SU-DHL-6 (cell line): ENCODE measurements around the gene MUC6.

ENCODE experiments used
- H2AFZ ChIP-seq: fragments of 200-600 bp; sonication (generic); 2 replicates; pipeline ENCODE4 v1.6.1; 2014; ENCODE audit warnings: low read depth, mild to moderate bottlenecking, moderate library complexity, mixed read lengths, antibody characterized with exemption, low read length; ENCODE audit not compliant: severe bottlenecking
- H3F3A ChIP-seq: fragments of 200-600 bp; shearing (Covaris generic); 2 replicates; pipeline ENCODE4 v1.6.0; 2016; ENCODE audit warnings: antibody characterized with exemption, mild to moderate bottlenecking; ENCODE audit not compliant: insufficient read depth
- H3K27ac ChIP-seq: fragments of 200-600 bp; sonication (generic); 2 replicates; pipeline ENCODE4 v1.5.1; 2016; ENCODE audit warnings: low read depth, mild to moderate bottlenecking, low read length, moderate library complexity, mixed read lengths
- H3K27me3 ChIP-seq: fragments of 200-600 bp; sonication (generic), shearing (Covaris generic); 2 replicates; pipeline ENCODE4 v1.6.0; 2014; ENCODE audit warnings: mild to moderate bottlenecking, low read length
- H3K36me3 ChIP-seq: fragments of 200-600 bp; sonication (generic); 2 replicates; pipeline ENCODE4 v1.6.1; 2014; ENCODE audit warnings: mild to moderate bottlenecking, low read length, mixed read lengths
- H3K4me2 ChIP-seq: fragments of 300-600, 200-600 bp; shearing (Covaris generic), sonication (generic); 2 replicates; pipeline ENCODE4 v1.6.0; 2014; ENCODE audit warnings: low read length, low read depth, mild to moderate bottlenecking; ENCODE audit not compliant: poor library complexity, severe bottlenecking
- H3K4me3 ChIP-seq: fragments of 200-600 bp; sonication (generic); 2 replicates; pipeline ENCODE4 v1.5.1; 2014; ENCODE audit warnings: antibody characterized with exemption, low read length, mild to moderate bottlenecking, mixed read lengths; ENCODE audit not compliant: insufficient read depth, poor library complexity, severe bottlenecking
- H3K79me2 ChIP-seq: fragments of 200-600 bp; sonication (generic); 2 replicates; pipeline ENCODE4 v1.6.1; 2014; ENCODE audit warnings: mild to moderate bottlenecking, low read length, moderate library complexity; ENCODE audit not compliant: insufficient read depth
- H3K9ac ChIP-seq: fragments of 200-600 bp; sonication (generic); 2 replicates; pipeline ENCODE4 v1.7.0; 2014; ENCODE audit warnings: mild to moderate bottlenecking, low read length
- H3K9me2 ChIP-seq: fragments of 200-600 bp; sonication (generic); replicated peaks from 2 replicates; pipeline ENCODE4 v1.6.1; 2014; ENCODE audit warnings: low read length; ENCODE audit not compliant: insufficient read depth
- H3K9me3 ChIP-seq: fragments of 200-600 bp; sonication (generic); 2 replicates; pipeline ENCODE4 v1.6.1; 2014; ENCODE audit warnings: low read length, mixed read lengths; ENCODE audit not compliant: insufficient read depth
- H4K20me1 ChIP-seq: fragments of 200-600 bp; sonication (generic); 2 replicates; pipeline ENCODE4 v1.6.1; 2014; ENCODE audit warnings: low read depth, mild to moderate bottlenecking, antibody characterized with exemption, low read length, moderate library complexity, mixed read lengths
- CTCF ChIP-seq: fragments of 200-600 bp; sonication (generic); IDR thresholded peaks from one replicate; pipeline ENCODE4 v1.5.1; 2017; ENCODE audit warnings: antibody characterized with exemption, mild to moderate bottlenecking, low read length, moderate library complexity; ENCODE audit not compliant: insufficient read depth, poor library complexity, severe bottlenecking
- EZH2phosphoT487 ChIP-seq: fragments of 200-600 bp; sonication (generic), shearing (Covaris generic); conservative IDR thresholded peaks from 2 replicates; pipeline ENCODE4 v1.6.1; 2018; ENCODE audit warnings: mild to moderate bottlenecking, antibody characterized with exemption, low read length, moderate library complexity, mixed read lengths

The MUC6 gene

GRCh38 chr11:999009-999408, 37.5 kb downstream of the MUC6 start:
- Histone ChIP-seq H3K27me3 (no peaks in the 10 kb centered on the region), H3K36me3 (peaks cover 3% of the 10 kb centered on the region; the same call in 1 of the 2 replicates), H4K20me1 (no peaks in the 10 kb centered on the region), H3K9me2 (no peaks in the 10 kb centered on the region), H3K79me2 (no peaks in the 10 kb centered on the region), H3K9me3 (no peaks in the 10 kb centered on the region), H3K4me3 (no peak overlapping the region), H3K9ac (no peak overlapping the region), H3K4me2 (no peak overlapping the region), H3F3A (no peaks in the 10 kb centered on the region), H3K27ac (no peak overlapping the region), H2AFZ (no peak overlapping the region)
- no peak for TF ChIP-seq EZH2phosphoT487
- no peak for TF ChIP-seq CTCF

GRCh38 chr11:997907-998306, 38.6 kb downstream of the MUC6 start:
- Histone ChIP-seq H3K27ac (no peak overlapping the region), H3F3A (no peaks in the 10 kb centered on the region), H2AFZ (no peak overlapping the region), H3K9me2 (no peaks in the 10 kb centered on the region), H3K36me3 (no peaks in the 10 kb centered on the region), H4K20me1 (no peaks in the 10 kb centered on the region), H3K4me2 (no peak overlapping the region), H3K27me3 (no peaks in the 10 kb centered on the region), H3K9ac (no peak overlapping the region), H3K79me2 (no peaks in the 10 kb centered on the region), H3K4me3 (no peak overlapping the region), H3K9me3 (no peaks in the 10 kb centered on the region)
- TF ChIP-seq EZH2phosphoT487 (no peak), CTCF (no peak)

GRCh38 chr11:996681-997080, 39.8 kb downstream of the MUC6 start:
- no peak overlapping the region for H2AFZ ChIP-seq
- no peak overlapping the region for H3K4me2 ChIP-seq
- no peak overlapping the region for H3K4me3 ChIP-seq
- no peaks in the 10 kb centered on the region for H3K27me3 ChIP-seq
- no peaks in the 10 kb centered on the region for H3K36me3 ChIP-seq
- H3K9me3 ChIP-seq = no peaks in the 10 kb centered on the region
- no peak overlapping the region for H3K9ac ChIP-seq
- no peaks in the 10 kb centered on the region for H3F3A ChIP-seq
- no peak for TF ChIP-seq EZH2phosphoT487
- TF ChIP-seq CTCF = no peak
- H3K27ac ChIP-seq = no peak overlapping the region
- no peaks in the 10 kb centered on the region for H3K9me2 ChIP-seq
- no peaks in the 10 kb centered on the region for H3K79me2 ChIP-seq
- H4K20me1 ChIP-seq = no peaks in the 10 kb centered on the region
